Right lobe of liver (tissue), 6 donors: Measurements from ENCODE around the gene MAT2A. TPM values are rescaled to one million over a fixed set of nuclear protein-coding genes. Genes with fewer than 3 reads are reported as not detected.

Source experiments
- ATAC-seq, 4 donors: fragments of 200-7000 bp; cut with Tn5 transposase; one replicate each; pipeline ENCODE4 v1.9.1; 2020; ENCODE audit warnings: mild to moderate bottlenecking in 4 of 4, moderate library complexity in 4 of 4
- DNase-seq, 3 donors: peaks; one replicate each; pipeline ENCODE4 v3.0.0-alpha.2; 2020
- H3K27ac ChIP-seq, 3 donors: fragments of 200-600 bp; one replicate each; pipeline ENCODE4 v1.8.0; 2022
- H3K27me3 ChIP-seq, 2 donors: fragments of 200-600 bp; one replicate each; pipeline ENCODE4 v1.8.0; 2022
- H3K36me3 ChIP-seq, 4 donors: fragments of 200-600 bp; sonication (generic) in 1 of 4; one replicate each; pipeline versions ENCODE4 v1.5.1 to v1.8.0; 2017 to 2022; ENCODE audit warnings: control low read depth in 1 of 4
- H3K4me1 ChIP-seq, 4 donors: fragments of 200-600 bp; sonication (generic) in 1 of 4; one replicate each; pipeline versions ENCODE4 v1.5.1 to v1.8.0; 2017 to 2022; ENCODE audit warnings: control low read depth in 1 of 4
- H3K4me3 ChIP-seq, 3 donors: fragments of 200-600 bp; one replicate each; pipeline ENCODE4 v1.8.0; 2022
- H3K9me3 ChIP-seq, 4 donors: fragments of 200-600 bp; sonication (generic) in 1 of 4; one replicate each; pipeline versions ENCODE4 v1.5.1 to v1.8.0; 2017 to 2022; ENCODE audit warnings: control low read depth in 1 of 4
- POLR2A ChIP-seq: fragments of 450-650 bp; IDR thresholded peaks from one replicate; pipeline ENCODE4 v1.6.1; 2017; ENCODE audit warnings: antibody characterized with exemption, mild to moderate bottlenecking
- WGBS: methylation state at CpG from one replicate; pipeline ENCODE4 v1.1.6; 2018; ENCODE audit warnings: low coverage, low lambda C conversion rate; ENCODE audit not compliant: insufficient coverage; ENCODE audit errors: missing lambda C conversion rate; 5-methylcytosine and 5-hydroxymethylcytosine counted together
- intact Hi-C, 2 donors: fragments of 100-400 bp; cut with DNase I; formaldehyde crosslinking; loops; one replicate each; pipeline versions ENCODE4 v1.11.2 to v1.14.1; 2022
- total RNA-seq, 6 experiments: library from RNA; depleted of rRNA in 2 of 6; stranded (reverse); fragments of >200 nt in 2 of 6; fragmentation: NEBNext Ultra II Directional in 3 of 6; extraction: Animal tissue kit (Norgen Biotek cat#: 25700) in 3 of 6; gene quantifications; one replicate each; pipeline versions ENCODE4 v1.1.0 to v1.2.4, GENCODE V29; 2016 to 2023
- TF ChIP-seq, protein P1 (sequence below), 4 donors: fragments of 200-600 bp in 3 of 4; fragments of 450-650 bp in 1 of 4; IDR thresholded peaks; one replicate each; pipeline versions ENCODE4 v1.5.1 to v1.8.0; 2016 to 2022; ENCODE audit warnings: antibody characterized with exemption in 4 of 4, mild to moderate bottlenecking in 2 of 4
- donor health status: DM: no; HTN: yes; CAD: no.
- donor health status: DM: no; HTN: no; CAD: no.
- donor health status: DM: no; HTN: no; CAD: no.
- donor health status: DM: no; HTN: yes; CAD: no.
- donor health status: DM: no; HTN: yes; CAD: no.

MAT2A gene
- total RNA-seq, 6 experiments from 2014 or later: 57.8 to 118 (median 102) TPM

DNA sequence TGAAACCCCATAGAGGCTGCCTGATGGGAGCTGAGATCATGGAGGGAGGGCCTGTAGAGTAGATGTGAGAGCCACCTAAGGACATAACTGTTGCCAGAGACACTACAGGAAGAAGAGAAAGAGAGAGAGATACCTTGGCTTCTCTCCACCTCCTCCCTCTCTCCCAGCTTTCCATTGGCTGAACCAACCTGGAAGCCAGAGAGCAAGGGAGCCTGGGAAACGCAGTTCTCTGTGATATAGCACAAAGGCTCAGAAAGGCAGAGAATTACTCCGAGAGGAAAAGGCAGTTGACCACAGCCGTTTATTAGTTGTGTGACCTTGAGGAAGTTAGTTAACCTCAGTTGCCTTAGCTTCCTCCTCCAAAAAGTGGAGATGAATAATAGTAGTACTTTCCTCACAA, 37.7 kb upstream of the MAT2A start:
- intact Hi-C loops: no loop called here
- no peak overlapping the region for H3K27ac ChIP-seq
- DNase-seq: peak in 1 of 3 donors; percentile 42
- H3K36me3 ChIP-seq: no peaks in the 10 kb centered on the region
- TF ChIP-seq, protein P1, sequence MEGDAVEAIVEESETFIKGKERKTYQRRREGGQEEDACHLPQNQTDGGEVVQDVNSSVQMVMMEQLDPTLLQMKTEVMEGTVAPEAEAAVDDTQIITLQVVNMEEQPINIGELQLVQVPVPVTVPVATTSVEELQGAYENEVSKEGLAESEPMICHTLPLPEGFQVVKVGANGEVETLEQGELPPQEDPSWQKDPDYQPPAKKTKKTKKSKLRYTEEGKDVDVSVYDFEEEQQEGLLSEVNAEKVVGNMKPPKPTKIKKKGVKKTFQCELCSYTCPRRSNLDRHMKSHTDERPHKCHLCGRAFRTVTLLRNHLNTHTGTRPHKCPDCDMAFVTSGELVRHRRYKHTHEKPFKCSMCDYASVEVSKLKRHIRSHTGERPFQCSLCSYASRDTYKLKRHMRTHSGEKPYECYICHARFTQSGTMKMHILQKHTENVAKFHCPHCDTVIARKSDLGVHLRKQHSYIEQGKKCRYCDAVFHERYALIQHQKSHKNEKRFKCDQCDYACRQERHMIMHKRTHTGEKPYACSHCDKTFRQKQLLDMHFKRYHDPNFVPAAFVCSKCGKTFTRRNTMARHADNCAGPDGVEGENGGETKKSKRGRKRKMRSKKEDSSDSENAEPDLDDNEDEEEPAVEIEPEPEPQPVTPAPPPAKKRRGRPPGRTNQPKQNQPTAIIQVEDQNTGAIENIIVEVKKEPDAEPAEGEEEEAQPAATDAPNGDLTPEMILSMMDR (IDR thresholded peaks at IDR 0.05): no peak
- TF ChIP-seq POLR2A: no peak
- no peaks in the 10 kb centered on the region for H3K9me3 ChIP-seq
- 61% methylated on average over 3 of the region's 3 CpGs for WGBS
- peaks cover 0 to 27% (median 9%) of the 10 kb centered on the region in 4 donors for H3K4me1 ChIP-seq
- peak in 1 of 4 donors; percentile 18 for ATAC-seq
- no peak overlapping the region for H3K4me3 ChIP-seq
- H3K27me3 ChIP-seq: no peaks in the 10 kb centered on the region

DNA sequence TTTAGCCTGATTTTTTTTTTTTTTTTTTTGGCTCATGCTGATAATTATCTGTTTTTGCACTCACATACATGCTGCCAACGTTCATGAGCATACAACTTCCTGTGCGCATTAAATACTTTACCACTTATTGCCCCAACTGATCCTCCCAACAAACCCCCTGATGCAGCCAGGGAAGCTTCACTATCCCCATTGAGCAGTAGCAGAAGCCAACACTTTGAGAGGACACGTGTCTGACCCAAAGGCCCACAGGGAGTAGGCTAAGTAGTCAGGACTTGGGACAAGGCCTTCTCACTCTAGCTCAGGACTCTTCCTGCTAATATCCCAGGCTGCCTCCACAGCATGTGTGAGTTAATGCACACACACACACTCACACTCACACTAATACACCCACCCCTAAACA, 36.2 kb upstream of the MAT2A start:
- Histone ChIP-seq H3K27me3 (no peaks in the 10 kb centered on the region), H3K4me1 (peaks cover 0 to 27% (median 9%) of the 10 kb centered on the region in 4 donors), H3K27ac (no peak overlapping the region), H3K9me3 (no peaks in the 10 kb centered on the region), H3K36me3 (no peaks in the 10 kb centered on the region), H3K4me3 (no peak overlapping the region)
- ATAC-seq (peak in 1 of 4 donors; percentile 18), DNase-seq (peak in 1 of 3 donors; percentile 37)
- intact Hi-C loops: no loop called here
- TF ChIP-seq, protein P1 (IDR thresholded peaks at IDR 0.05): no peak
- no peak for TF ChIP-seq POLR2A
- 70% methylated on average over 2 of the region's 3 CpGs for WGBS

DNA sequence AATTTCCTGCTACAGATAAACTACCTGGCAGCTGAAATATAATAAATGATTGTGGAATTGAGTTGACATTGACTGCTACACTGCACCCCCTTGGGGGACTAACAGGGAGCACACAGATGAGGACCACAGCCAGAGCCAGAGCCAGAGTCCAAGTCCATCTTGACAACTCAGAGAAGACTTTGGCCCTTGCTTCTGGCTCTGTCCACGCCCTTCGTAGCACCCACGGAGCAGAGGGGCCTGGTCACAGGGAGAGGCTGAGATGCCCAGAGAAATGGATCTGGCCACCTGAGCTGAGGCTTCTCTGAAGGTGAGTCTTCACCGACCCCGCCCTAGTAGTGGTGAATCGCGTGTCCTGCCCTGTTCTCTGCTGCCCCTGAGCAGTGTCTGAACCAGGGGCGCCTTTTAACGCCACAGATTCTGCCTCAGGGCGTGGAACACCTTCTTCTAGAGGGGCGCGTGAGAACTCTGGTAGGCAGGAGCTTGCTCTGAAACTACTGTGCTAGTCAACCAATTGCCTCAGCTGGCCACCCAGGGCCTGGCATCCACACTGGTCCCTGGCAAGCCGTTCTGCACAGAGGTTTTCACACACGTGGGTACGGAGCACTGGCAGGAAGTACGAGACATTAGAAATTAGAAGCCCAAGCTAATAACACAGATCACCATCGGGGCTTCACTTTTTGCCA, 35.7 kb upstream of the MAT2A start:
- no peak for TF ChIP-seq POLR2A
- TF ChIP-seq, protein P1 (IDR thresholded peaks at IDR 0.05): peak in 3 of 4 donors; percentile 22 to 29 (median 24)
- intact Hi-C loops: no loop called here
- DNase-seq (peak in 2 of 3 donors; percentile 60 to 67), ATAC-seq (peak; percentile 40 to 84 (median 80))
- 63% methylated on average over 5 of the region's 17 CpGs for WGBS
- H3K27ac ChIP-seq: no peak overlapping the region
- no peak overlapping the region for H3K4me3 ChIP-seq
- H3K27me3 ChIP-seq: no peaks in the 10 kb centered on the region
- no peaks in the 10 kb centered on the region for H3K36me3 ChIP-seq
- peaks cover 0 to 27% (median 9%) of the 10 kb centered on the region in 4 donors for H3K4me1 ChIP-seq
- H3K9me3 ChIP-seq: no peaks in the 10 kb centered on the region

DNA sequence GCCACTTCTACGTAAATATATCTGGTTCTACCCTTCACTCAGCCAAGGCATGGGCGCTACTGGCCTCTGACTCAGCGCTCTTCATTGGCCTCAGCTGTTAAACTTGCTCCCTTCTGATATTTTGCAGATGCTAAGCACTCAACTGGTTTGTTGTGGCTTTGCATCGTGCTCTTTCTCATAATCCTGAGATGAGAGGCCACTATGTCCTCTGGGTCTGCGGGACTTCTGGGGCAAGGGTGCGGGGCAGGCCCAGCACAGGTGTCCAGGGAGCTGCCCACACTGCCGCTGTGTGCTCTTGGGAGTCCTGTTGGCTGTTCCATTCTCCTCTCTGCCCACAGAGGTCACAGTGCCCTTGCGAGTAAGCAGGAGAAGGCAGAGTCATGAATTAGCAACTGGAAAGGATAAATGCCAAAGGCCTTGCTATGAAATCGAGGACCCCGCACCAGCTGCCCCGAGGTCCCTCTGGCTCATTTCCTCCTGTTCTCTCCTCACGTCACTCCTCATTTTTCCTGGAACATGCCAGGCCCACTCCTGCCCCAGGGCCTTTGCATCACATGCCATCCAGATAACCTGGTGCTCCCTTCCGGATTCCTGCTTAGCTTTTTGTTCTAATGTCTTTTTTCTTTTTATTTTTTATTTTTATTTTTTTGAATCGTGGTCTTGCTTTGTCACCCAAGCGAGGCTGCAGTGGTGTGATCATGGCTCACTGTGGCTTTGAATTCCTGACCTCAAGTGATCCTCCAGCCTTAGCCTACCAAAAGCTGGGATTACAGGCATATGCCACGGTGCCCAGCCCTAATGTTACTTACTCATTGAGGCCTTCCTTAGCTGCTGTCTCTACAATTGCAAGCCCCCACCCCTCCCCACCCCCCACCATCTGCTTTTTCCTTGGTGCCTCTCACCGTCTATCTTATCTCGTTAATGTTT, 34.9 kb upstream of the MAT2A start:
- Histone ChIP-seq H3K4me3 (no peak overlapping the region), H3K27me3 (no peaks in the 10 kb centered on the region), H3K36me3 (no peaks in the 10 kb centered on the region), H3K4me1 (peaks cover 0 to 27% (median 9%) of the 10 kb centered on the region in 4 donors), H3K27ac (no peak overlapping the region), H3K9me3 (no peaks in the 10 kb centered on the region)
- no peak for TF ChIP-seq POLR2A
- TF ChIP-seq, protein P1 (IDR thresholded peaks at IDR 0.05): no peak
- 92% methylated on average over 14 of the region's 18 CpGs for WGBS
- intact Hi-C loops: no loop called here
- DNase-seq (peak in 1 of 3 donors; percentile 37), ATAC-seq (peak in 3 of 4 donors; percentile 4 to 36 (median 8))
